SW480 (cell line): ENCODE measurements around the gene GPR161.

Experiments
- DNase-seq: peaks from one replicate; pipeline ENCODE4 v3.0.0-alpha.2; 2016; ENCODE audit warnings: low spot score

GPR161 gene

DNA sequence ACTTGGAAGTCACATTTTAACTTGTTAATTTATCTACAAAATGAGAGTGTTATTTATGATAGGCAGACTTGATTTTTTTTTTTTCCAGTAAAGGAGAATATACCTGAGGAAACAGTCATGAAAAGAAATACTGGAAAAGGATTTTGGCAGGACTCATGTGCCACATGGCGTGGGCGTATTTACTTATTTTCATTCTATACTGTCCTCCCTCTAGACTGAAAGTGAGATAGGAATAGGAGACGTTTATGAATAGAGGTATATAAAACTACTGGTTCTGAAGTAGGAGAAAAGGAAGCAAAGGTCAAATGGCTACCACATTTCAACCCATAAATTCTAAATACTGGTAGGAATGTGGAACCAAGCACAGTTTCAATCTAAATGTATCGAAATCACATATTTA is 105.1 kb downstream of the GPR161 start:
- no peak for DNase-seq

DNA sequence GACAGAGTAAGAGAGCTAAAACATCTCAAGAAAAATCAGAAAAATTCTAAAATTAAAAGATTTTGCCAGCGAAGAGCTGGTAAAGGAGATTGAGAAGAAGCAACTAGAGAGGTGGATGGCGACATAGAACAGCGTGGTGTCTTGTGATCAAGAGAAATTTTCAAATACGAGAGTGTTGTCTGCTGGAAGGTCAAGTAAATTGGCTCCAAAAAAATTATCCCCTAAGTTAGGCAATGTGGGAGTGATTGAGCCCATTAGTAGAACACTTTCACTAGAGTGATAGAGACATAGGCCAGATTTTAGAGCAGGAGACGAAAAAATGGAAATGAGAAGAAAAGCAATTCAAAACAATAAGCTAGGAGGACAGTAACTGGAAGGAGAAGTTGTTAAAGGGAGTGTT is 105.5 kb downstream of the GPR161 start:
- no peak for DNase-seq
